GM19043 (cell line): ENCODE results near the gene USH2A.

ENCODE experiments used
- ATAC-seq: cut with Tn5 transposase; IDR thresholded peaks from one replicate; pipeline ENCODE4 v1.9.1; 2021; ENCODE audit warnings: low read depth; ENCODE audit not compliant: unreplicated experiment

USH2A gene, protein sequence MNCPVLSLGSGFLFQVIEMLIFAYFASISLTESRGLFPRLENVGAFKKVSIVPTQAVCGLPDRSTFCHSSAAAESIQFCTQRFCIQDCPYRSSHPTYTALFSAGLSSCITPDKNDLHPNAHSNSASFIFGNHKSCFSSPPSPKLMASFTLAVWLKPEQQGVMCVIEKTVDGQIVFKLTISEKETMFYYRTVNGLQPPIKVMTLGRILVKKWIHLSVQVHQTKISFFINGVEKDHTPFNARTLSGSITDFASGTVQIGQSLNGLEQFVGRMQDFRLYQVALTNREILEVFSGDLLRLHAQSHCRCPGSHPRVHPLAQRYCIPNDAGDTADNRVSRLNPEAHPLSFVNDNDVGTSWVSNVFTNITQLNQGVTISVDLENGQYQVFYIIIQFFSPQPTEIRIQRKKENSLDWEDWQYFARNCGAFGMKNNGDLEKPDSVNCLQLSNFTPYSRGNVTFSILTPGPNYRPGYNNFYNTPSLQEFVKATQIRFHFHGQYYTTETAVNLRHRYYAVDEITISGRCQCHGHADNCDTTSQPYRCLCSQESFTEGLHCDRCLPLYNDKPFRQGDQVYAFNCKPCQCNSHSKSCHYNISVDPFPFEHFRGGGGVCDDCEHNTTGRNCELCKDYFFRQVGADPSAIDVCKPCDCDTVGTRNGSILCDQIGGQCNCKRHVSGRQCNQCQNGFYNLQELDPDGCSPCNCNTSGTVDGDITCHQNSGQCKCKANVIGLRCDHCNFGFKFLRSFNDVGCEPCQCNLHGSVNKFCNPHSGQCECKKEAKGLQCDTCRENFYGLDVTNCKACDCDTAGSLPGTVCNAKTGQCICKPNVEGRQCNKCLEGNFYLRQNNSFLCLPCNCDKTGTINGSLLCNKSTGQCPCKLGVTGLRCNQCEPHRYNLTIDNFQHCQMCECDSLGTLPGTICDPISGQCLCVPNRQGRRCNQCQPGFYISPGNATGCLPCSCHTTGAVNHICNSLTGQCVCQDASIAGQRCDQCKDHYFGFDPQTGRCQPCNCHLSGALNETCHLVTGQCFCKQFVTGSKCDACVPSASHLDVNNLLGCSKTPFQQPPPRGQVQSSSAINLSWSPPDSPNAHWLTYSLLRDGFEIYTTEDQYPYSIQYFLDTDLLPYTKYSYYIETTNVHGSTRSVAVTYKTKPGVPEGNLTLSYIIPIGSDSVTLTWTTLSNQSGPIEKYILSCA (N-terminal part only)

DNA sequence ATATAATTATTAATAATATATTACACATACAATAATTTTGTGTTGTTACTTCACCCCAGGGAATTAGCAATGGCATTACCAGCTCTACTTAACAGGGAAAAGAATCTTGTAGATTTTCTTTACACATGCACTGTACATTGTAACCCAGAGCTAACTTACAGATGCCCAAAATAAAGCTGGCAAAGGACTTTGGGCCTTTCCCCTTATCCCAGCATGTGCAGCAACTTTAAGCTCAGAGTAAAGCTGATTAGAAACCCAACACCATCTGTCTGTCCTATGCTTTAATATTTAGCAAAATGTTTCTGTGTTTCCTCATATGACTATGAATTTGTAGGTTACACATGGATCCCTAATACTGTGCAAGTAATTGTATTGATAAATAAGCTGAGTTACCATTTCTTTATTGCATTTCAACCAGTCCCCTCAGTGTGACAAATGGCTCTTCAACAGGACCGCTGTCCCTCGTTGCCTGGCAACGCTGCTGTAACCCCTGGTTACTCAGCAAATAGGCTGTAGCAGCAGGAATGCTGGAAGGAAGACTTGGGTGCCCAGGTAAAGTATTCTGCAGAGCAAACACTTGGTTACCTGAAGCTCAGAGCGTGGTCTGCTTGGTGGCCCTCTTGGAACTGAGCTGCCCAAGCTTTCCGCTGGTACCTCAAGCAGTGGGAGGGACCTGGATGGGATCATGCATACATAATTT lies at the start of gene USH2A:
USH2A (minus strand) TSS at position 628 of the 700 bp plus-strand sequence. CDS start 1,112 bp downstream, outside the sequence.
- ATAC-seq, result no peak

DNA sequence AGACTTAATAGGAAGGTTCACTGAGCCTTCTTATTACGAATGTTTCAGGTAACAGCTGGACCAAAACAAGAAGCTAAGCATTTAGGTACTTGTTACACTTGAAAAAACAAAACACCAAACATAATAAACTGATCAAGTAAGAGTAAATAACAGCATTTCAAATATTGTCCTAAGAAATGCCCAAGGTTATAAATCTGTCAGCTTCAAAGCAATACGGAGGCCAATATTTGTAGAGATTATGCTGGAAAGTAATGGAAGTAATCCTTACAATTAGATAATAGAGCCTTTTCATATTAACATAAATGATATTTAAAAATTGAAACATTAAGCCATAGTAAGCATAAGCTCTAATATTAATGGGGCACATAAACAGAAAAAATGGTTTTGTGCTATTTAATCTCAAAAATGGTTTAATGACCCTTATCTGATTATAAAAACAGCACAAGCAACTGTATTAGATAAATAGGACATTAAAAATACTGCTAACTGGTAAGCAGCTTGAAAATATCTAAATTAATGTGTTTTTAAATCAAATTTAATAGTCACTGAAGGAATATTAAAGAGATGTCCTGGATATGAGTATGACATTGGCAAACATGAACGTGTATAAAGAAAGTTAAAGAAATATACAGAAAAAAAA lies 43.0 kb upstream of the USH2A start:
- no peak for ATAC-seq

DNA sequence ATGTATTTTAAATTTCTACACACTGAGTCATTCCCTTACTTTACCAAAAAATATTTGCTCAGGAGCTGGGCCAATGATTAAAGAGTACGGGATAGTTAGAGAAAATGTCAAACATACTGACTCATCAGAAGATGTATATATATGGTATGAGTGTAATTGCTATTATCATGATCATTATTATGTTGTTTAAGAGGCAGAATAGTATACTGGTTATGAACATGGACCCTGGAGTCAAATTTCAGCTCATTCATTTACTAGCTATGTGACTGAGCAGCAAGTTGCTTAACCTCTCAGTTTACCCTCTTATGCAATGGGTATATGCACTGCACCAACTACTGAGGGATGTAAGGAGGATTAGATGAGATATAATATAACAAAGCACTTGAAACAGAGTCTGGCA lies 41.2 kb upstream of the USH2A start:
- ATAC-seq, result no peak

DNA sequence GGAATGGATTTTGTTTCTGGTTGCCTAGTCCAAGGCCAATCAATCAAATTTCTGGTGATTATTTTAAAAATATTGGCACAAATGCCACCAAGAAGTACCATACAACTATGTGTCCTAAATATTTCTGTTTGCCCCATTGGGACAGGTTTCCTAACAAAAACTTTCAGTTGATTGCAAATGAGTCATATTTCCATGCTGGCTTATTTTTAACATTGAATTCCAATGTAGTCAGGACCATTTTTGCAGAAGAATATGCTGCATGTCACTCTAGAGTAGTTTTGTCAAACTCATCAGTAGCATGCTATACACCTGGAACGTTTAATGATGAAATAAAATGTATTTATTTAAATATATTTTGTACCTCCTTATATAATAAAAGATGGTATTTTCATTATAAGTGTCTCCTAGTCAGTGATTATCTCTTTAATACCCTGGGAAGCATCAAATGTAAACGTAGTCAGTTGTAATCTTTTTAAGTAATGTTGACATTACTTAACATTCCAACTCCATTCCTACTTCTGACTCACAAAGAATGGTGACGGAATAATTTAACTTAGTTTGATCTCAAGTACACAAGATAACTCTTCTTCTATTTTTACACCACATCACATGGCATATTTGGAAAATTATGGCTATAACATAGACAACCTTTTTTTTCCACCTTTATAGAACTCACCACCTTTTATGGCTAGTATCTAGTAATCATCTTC lies 39.0 kb upstream of the USH2A start:
- ATAC-seq, result no peak

DNA sequence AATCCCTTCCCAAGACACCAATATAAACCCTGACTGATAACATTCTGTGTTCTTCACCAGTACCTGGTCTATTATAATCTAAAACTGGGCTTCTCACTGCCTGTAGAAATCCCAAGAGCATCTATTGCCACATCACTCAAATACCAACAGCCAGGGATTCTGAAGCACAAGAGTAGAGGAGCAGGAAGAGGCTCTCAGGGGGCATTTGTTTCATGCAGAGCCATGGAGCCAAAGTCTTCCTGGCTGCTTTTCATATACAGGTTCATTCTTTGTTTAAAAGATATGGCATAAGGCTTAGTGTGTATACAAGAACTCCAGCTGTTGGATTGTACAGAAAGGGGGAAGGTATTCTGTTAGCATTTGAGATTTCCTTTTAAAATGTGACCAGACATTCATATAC lies 38.2 kb upstream of the USH2A start:
- ATAC-seq, result no peak

DNA sequence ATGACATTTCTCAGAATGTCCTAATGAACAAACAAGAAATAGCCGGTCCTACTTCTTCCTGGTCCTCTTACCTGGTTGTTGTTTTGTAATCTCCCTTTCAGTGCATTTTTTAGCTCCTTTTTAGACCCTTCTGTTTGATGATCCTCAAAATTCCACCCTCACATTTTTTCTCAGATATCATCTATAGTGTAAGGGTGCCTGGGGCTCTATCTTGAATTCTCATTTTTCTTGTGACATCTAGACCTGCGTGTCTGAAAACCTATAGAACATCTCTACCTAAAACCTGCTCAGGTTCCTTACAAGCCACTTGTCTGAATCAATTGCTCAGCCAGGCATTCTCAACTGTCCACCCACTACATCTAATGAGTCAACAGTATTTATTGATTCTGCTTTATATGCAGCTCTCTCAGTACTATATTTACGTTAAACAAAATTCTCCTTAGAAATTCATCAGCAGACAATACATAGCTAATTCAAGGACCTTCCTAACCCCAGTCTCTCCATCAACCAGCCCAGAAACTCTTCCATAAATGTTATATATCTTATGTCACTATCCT lies 36.5 kb upstream of the USH2A start:
- ATAC-seq, result no peak

DNA sequence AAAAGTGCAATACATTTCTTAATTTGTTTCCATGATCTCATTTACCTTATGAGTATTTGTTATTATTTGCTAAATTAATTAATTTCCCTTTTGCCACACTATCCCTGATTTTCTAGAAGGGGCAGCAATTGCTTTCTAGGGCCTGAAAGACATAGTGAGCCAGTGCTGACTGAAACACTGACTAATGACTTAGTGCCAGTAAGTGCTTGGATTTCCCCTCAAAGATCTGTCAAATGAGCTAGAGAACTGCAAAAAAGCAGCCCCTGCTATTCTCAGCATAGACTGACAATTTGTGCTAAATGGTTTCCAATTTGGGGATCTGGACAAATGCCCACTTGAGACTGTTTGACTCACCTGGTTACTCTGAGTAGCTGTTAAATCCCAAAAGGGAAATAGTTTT lies 35.6 kb upstream of the USH2A start:
- no peak for ATAC-seq

DNA sequence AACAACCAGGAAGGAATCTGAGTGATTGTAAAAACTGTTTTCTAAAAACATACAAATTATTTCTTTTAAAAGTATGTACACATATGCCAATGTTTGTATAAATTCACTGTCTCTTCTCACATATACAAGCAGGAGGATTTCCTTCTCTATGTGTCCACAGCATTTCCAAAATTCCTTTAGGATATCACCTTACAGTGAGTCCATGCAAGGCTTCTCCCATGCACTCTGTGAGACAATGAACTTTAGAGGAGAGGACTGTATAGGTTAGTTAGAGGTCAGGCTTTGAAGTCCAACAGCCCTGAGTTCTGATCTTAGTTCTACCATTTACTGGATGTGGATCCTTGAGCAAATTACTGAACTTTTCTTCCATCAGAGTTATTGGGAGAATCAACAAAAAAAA lies 34.1 kb upstream of the USH2A start:
- no peak for ATAC-seq

DNA sequence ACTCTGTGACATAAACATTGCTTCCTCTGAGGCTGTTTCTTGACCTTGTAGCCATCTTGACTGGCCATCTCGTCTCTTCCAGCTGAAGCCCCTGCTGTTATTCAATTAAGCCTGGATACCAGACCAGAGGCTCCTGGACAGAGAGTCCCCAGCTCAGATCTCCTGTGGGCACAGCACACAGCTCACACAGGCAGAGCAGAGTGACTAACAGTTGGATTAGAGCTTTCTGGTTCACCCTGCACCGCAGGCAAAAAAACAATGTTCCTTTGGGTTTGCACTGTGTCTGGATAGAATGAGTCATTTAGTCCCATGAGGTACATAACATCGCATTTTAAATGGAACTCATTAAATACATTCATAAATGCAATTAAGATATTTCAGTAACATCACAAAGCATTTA lies 33.4 kb upstream of the USH2A start:
- no peak for ATAC-seq

DNA sequence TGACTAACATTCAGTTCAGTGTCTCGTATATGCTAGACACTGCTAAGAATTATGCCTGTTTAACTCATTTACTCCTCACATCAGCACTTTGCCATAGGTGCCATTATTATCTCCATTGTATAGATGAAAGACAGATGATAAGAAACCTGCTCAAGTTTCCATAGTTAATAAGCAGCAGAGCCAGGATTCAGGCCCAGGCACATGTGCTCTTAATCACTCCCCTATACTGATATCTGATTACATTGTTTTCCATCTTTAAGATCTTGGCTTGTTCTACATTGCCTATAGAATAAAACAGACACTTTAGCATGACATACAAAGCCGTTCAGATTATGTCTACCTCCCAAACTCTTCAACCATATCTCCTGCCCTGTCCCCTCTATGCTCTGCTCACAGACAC lies 30.5 kb upstream of the USH2A start:
- ATAC-seq, result no peak

DNA sequence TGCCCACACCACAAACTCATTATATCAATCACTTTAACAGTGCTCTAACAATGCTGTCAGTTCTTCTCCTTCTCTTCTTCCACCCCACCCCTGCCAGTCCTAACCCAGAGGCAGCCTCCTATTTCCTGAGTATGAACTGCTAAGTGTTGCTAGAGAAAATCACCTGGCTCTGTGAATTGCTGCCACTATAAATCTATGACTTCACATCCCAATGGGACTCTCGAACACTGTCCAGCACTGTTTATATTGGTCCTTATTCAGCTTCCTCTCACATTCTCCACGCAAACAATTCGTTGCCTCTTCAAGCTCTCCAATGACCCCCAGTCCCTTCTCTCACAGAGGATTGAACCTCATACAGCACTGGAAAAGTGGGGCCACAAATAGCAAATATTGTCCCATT lies 27.0 kb upstream of the USH2A start:
- no peak for ATAC-seq

DNA sequence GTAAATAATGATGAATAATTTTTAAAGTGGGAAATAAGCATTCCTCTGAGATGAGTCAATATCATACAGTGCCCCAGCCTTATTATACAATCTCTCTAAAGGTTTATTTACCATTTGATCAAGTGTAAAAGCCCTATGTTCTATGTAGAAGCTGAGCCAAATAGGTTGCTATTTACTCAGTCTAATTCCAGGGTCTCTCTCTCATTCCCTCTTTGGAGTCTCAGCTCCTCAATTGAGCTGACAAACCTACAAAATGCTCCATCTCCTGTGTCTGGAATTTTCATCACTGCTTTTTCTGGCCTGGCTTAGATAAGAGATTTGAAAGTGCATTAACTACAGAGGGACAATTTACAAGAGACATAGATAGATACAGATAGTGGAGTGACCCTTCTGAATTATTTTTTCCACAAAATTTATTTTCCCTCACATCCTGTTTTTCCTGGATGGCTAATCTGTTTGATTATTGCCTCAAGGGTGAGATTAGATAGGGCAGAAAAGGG lies 24.8 kb upstream of the USH2A start:
- ATAC-seq, result no peak

DNA sequence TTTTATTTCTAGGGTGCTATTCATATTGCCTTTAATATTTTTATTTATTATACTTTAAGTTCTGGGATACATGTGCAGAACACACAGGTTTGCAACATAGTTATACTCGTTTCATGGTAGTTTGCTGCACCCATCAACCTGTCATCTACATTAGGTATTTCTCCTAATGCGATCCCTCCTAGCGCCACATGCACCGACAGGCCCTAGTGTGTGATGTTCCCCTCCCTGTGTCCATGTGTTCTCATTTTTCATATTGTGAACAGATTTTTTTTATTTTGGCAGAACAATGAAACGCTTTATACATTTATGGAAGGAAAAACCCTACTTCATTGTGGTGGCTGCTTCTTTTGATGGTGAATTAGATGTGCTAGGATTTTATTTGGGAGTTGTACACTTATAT lies 14.4 kb upstream of the USH2A start:
- ATAC-seq, result no peak

DNA sequence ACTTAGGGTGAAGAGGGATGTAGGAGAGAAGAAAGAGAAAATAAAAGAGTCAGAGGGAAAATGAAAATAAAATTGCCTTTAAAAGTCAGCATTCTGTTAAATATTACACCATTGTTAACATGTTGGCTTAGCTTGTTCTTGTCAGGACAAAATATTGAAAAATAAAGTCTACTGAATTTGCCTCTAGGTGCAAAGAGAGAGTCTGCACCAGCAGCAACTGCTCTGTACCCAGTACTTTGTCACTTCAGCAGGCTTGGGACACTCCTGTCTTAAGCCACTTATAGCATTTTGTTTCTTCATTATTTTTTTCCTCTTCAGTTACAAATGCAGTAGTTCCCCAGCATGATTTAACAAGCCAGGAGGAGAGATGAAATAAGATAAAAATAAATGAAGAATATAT lies 11.0 kb upstream of the USH2A start:
- no peak for ATAC-seq

DNA sequence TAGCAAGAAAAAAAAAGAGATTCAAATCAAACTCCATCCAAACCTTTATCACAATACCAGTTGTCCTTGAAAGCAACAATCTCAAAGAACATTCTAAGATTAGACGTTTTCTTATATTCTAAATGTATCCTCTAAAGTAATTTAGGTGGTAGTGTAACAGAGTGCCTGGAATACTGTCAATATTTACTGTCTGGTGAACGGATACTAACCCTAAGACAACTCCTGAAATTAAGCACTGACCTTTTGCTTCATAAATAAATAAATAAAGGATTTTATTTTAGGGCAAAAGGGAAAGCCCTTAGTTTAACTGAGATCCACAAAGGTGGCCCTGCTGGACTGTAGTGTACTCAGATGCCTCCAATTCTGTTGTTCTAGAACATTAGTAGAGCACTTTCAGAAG lies 9.9 kb upstream of the USH2A start:
- ATAC-seq, result no peak

DNA sequence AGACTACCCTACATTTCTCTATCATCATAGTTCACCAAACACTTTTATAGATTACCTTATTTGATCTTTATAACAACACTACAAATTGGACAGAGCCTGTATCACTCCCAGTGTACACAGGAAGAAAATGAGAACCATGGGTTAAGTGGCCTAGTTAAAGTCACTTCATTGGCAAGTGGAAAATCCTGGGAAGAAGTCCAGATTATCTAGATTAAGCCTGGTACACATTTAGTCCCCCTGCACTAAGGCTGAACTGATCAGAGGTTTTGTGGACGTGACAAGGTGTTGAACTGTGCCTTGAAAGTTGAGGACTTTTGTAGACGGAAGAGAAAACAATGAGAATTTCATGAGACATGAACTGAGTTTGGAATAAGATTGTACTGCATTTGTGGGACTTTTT lies 7.5 kb upstream of the USH2A start:
- ATAC-seq, result no peak

DNA sequence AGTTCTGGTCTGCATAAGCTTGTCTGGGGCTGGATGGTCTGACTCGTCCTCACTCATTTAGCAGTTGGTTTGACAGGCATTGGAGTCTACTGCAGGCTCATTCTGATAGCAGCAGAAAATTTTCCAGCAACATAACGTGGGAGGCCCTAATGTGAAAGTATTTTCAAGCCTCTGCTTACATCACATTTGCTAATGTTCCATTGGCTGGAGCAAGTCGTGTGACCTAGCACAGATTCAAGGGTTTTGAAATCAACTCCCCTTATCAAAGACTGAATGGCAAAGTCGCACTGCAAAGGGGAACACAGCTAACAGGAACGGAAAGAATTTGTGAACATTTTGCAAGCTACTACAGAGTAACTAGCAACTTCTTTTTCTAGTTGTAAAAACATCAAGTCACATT lies 2.3 kb upstream of the USH2A start:
- ATAC-seq, result no peak

DNA sequence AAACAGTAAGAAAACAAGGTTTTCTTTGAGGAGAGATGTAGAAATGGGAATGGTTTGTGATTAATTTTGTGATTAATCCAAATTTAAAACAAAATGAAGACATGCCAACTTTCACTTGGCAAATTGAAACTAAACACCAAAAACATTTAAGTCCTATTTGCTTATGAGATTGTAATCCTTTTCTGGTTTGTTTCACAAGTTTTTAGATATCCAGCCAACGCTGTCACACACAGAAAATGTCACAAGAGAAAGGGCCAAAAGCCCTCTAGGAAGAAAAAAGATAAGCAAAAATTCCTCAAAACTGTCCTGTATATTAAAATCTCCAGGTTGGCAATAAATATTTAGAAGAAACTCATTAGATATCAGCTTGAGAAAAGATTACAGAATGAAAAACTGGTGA lies 2.5 kb downstream of the USH2A start:
- no peak for ATAC-seq

DNA sequence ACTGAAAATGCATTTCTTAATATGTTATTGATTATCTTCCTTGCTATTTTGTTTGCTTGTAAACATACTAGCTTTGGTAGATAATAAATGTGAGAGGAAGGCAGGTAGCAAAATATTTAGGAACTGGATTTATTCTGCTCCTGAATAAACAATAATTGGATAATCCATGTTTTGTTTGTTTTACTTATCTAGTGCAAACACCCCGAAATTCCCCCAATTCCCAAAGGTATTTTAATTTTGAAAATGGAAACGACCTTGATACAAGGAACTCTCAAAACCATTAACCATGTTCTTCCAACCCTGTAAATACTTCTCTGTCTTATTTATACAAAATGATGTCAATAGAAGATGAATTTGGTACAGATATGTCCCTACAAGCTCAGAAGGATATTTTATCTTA lies 3.0 kb downstream of the USH2A start:
- no peak for ATAC-seq
